Activated CD4-positive, alpha-beta T cell treated with anti-CD3 and anti-CD28 coated beads, Interleukin-2, amount 50 U/mL, for 24 hours (primary cell): ENCODE results near the gene MAMLD1.
"Not testable (repeated sequence)": the region's sequence is repeated elsewhere in the genome, so short reads cannot be mapped to it uniquely, and the experiment has no call there.

ENCODE experiments used
- DNase-seq, 2 donors: peaks; one replicate each; pipeline ENCODE4 v3.0.0-alpha.2; 2020; ENCODE audit warnings: low read depth in 1 of 2, low spot score in 1 of 2

The MAMLD1 gene, protein sequence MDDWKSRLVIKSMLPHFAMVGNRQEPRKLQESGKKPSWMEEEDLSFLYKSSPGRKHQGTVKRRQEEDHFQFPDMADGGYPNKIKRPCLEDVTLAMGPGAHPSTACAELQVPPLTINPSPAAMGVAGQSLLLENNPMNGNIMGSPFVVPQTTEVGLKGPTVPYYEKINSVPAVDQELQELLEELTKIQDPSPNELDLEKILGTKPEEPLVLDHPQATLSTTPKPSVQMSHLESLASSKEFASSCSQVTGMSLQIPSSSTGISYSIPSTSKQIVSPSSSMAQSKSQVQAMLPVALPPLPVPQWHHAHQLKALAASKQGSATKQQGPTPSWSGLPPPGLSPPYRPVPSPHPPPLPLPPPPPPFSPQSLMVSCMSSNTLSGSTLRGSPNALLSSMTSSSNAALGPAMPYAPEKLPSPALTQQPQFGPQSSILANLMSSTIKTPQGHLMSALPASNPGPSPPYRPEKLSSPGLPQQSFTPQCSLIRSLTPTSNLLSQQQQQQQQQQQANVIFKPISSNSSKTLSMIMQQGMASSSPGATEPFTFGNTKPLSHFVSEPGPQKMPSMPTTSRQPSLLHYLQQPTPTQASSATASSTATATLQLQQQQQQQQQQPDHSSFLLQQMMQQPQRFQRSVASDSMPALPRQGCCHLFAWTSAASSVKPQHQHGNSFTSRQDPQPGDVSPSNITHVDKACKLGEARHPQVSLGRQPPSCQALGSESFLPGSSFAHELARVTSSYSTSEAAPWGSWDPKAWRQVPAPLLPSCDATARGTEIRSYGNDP

DNA sequence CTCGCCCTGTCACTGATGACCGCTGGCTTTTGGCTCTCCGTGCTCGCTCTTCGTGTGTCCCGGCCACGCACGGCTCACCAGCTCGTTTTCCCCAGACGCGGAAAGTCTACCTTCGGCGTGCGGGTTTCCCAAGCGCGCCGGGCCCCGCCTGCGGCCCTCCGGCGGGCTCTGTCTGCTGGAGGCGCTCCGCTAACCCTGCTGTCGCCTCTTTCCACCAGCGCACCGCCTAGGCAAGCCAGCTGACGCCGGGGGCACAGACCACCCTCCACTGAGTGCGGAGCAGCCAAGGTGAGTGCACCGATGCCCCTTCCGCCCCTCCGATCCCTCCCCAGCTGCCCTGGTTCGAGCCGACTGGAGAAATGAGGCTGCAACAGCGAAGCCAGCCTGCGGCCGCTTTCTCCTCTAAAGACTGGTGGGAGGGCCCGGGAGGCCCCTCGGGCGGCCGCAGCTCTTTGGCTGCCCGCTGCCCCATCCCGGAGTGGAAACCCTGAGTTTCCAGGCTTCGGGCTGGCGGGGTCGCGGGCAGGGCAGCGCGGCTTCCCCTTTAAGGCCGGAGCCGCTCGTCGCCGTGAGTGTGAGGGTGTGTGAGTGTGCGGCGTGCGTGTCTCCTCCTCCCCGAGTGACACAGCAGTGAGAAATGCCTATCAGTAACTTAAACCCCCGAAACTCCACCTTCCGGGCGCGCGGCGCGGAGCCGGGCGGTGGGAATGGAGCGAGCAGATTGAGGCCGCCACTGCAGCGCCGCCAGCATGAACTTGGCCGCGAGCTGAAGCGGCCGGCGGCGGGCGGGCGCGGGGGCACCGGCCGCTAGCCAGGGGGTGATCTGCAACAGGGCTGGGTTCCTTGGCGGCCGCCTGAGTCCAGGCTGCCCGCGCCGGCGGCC lies at the start of gene MAMLD1:
MAMLD1 (plus strand) TSS at position 719 of the 883 bp plus-strand sequence. CDS start 82,200 bp downstream, outside the sequence.
- DNase-seq: peak in 1 of 2 donors; percentile 36

- DNase-seq: no peak
These were observed 49.6 kb upstream of the MAMLD1 start for GRCh38 chrX:150313514-150313913.

DNA sequence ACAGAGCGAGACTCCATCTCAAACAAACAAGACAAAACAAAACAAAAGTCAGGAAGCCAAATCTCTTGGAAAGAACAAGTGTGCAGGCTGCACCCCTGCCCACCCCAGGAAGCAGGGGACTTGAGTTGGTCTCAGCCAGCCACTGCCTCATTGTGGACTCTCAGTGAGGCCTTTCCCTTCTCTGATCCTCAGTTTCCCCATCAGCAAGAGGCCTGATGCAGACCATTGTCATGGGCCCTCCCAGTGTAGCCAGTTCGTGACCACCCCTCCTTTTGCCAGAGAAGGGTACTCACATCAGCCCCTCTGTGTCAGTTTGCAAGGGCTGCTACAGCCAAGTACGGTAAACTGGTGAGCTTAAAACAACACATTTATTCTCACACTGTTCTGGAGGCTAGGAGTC lies 48.9 kb upstream of the MAMLD1 start:
- DNase-seq: no peak

GRCh38 chrX:150316564-150316963 lies 46.6 kb upstream of the MAMLD1 start:
- no peak for DNase-seq

DNA sequence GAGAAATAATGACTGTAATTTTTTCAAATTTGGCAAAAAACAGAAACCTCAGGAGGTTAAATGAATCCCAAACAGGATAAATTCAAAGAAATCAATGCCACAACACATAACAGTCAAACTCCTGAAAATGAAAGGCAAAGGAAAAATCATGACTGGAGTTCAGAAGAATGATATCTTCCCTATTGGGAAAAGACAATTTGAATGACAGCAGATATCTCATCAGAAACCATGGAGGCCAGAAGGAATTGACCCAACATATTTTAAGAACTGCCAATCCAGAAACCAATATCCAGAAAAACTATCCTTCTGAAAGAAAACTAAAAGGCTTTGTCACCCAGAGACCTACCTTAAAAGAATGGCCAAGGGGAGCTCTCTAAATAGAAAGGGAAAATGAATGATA lies 40.1 kb upstream of the MAMLD1 start:
- no peak for DNase-seq

DNA sequence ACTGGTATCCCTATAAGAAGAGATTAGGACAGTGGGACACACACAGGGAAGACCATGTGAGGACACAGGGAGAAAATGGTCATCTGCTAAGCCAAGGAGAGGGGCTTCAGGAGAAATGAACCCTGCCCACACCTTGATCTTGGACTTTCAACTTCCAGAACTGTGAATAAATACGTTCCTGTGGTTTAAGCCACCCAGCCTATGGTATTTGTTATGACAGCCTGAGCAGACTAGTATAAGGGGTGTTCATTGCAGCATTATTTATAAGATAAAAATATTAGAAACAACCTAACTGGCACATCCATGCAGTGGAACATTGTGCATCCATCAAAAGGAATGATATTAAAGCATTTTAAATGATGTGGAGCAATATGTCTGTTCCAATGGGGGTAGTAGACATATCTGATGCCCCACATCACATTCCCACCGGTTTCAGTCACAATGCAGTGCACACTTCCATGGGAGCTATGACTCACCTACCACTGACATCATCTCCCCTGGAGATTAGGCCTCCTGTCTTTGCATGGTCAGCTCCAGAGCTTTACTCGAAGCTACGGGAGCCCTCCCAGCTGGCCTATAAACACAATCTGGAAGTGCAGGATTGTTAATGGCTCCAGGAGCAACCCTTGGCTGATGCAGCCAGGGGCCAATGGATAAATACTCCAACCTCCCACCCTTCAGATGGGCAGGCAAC lies 38.9 kb upstream of the MAMLD1 start:
- DNase-seq: no peak

DNA sequence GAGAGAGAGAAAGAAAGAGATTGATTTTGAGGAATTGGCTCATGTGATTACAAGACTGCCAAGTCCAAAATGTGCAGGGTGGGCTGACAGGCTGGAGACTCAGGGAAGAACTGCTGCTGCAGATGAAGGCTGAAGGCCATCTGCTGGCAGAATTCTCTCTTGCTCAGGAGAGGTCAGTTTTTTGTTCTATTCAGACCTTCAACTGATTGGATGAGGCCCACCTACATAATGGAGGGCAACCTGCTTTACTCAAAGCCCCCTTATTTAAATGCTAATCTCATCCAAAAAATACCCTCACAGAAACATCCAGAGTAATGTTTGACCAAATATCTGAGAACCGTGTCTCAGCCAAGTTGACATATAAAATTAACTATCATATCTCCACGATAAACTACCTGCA lies 38.2 kb upstream of the MAMLD1 start:
- DNase-seq: no peak

- DNase-seq: no peak
These were observed 36.4 kb upstream of the MAMLD1 start for GRCh38 chrX:150326541-150327247.

- no peak for DNase-seq
These were observed 33.8 kb upstream of the MAMLD1 start for GRCh38 chrX:150329282-150329681.

- no peak for DNase-seq
These were observed 33.2 kb upstream of the MAMLD1 start for GRCh38 chrX:150329868-150330267.

DNA sequence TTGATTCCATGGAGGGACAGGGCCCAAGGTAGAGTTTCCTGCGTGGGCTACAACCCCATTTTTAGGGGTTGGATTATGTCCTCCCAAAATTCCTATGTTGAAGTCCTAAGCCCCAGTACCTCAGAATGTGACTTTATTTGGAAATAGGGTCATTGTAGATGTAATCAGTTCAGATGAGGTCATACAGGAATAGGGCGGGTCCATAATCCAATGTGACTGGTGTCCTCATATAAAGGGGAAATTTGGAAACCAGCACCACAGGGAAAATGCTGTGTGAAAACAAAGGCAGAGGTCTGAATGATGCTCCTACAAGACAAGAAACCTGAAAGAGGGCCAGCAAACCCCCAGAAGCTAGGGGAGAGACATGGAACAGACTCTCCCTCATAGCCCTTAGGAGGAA lies 31.1 kb upstream of the MAMLD1 start:
- DNase-seq: no peak

DNA sequence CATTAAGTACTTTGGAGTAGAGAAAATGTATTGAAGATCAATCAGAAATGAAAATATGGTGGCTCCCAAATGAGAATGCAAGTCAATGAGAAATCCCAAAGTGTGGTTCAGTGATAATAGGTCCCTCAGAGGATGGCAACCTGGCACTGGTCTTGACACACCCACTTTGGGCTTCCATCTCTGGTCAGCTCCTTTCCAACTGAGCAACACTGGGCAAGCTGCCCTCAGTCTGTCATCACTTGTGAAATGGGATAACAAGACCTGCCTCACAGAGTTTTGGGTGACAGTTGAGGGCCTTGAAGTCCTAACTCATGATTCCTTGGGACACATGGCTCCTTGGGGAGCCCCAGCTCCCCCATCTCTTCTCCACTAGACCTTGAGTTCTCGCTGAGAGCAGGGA lies 29.0 kb upstream of the MAMLD1 start:
- DNase-seq: no peak

- no peak for DNase-seq
These were observed 28.1 kb upstream of the MAMLD1 start for GRCh38 chrX:150334981-150335380.

GRCh38 chrX:150337026-150337425 lies 26.1 kb upstream of the MAMLD1 start:
- no peak for DNase-seq

DNA sequence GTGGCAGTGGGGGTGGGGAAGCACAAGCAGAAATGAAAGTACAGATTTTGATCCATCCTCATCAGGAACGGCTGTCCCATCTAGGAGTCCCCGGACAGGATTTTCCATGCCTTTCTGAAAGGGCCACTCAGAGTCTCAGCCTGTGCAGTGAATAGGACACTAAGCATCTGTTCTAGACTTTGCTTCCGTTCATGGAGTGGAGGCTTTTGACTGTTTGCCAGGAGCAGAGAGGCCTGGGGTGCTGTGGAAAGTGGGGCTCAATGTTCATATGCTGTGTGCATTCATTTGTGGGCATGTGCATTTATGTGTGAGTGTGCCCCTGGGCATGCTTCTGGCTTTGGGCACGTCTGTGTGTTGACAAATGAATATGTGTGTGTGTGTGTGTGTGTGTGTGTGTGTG lies 25.6 kb upstream of the MAMLD1 start:
- no peak for DNase-seq

- no peak for DNase-seq
These were observed 24.5 kb upstream of the MAMLD1 start for GRCh38 chrX:150338615-150339014.

DNA sequence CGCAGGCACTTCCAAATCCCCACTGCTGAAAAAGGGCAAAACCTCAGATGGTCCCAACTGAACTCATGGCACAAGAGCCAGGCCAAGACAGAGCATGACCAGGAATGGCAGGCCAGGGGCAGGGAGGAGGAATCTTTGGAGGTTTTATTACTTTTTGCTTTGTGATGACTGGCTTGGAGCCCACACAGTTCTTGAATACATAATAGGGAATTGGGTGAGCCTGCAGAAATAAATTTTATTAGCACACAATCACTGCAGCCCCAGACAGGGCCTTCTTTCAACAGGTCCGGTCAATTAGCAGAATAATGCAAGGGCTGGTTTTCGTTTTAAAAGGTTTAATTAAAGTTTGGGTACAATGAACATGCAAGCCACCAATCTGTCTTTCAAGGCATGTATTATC lies 23.4 kb upstream of the MAMLD1 start:
- DNase-seq: no peak

GRCh38 chrX:150340326-150340725 lies 22.8 kb upstream of the MAMLD1 start:
- DNase-seq: not testable (repeated sequence)

DNA sequence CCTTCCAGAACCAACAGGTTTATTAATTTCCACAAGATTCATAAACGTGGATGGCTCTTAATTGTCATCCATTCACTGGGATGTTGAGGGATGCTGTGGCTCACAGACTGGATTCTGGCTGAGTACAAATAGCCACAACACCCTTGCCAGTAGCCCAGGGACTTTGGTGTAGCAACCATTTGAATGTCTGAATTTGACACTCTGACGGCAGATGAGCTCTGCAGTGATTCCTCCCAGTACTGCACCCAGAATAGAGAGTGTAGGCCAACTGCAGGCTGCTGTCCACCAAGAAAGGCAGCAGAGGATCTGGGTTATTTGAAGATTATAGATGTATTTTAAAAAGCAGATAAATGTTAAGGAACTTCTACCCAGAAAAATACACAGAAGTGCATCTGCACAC lies 15.6 kb upstream of the MAMLD1 start:
- DNase-seq: no peak

- no peak for DNase-seq
These were observed 14.8 kb upstream of the MAMLD1 start for GRCh38 chrX:150348365-150348764.
